CD4-positive, alpha-beta T cell (primary cell): ENCODE measurements around the gene AHNAK. TPM values are rescaled to one million over a fixed set of nuclear protein-coding genes. Genes with fewer than 3 reads are reported as not detected.

Experiments
- ATAC-seq: fragments of 200-7000 bp; cut with Tn5 transposase; one replicate; pipeline ENCODE4 v1.10.0; 2022; ENCODE audit warnings: mild to moderate bottlenecking; ENCODE audit not compliant: poor library complexity
- CTCF ChIA-PET: fragments of 350-600 bp; sonication (Branson Sonifier 250); formaldehyde crosslinking; loops from one replicate; lab custom pipeline; 2021; ENCODE audit warnings: antibody characterized with exemption, inconsistent platforms; lab: Charles Lee
- POLR2A ChIA-PET: fragments of 350-600 bp; sonication (Branson Sonifier 250); formaldehyde crosslinking; loops from one replicate; lab custom pipeline; 2021; ENCODE audit warnings: antibody characterized with exemption, inconsistent platforms; lab: Charles Lee
- DNase-seq, 14 experiments: peaks; one replicate each; pipeline ENCODE4 v3.0.0-alpha.2; 2013 to 2020; ENCODE audit warnings: mixed read lengths in 2 of 14
- H3K27ac ChIP-seq, 2 donors: one replicate each; pipeline versions ENCODE4 v1.5.1 to v1.7.0; 2013; ENCODE audit warnings: low read length in 2 of 2, low read depth in 1 of 2, mild to moderate bottlenecking in 1 of 2
- H3K27me3 ChIP-seq, 2 experiments: 1 replicate in 1 of 2; 2 replicates in 1 of 2; pipeline versions ENCODE4 v1.6.1 to v1.7.0; 2013; ENCODE audit warnings: low read length in 2 of 2, control low read depth in 1 of 2, mild to moderate bottlenecking in 1 of 2, moderate library complexity in 1 of 2; ENCODE audit not compliant: insufficient read depth in 2 of 2, control insufficient read depth in 1 of 2
- H3K36me3 ChIP-seq: one replicate; pipeline ENCODE4 v1.6.1; 2013; ENCODE audit warnings: low read length, control low read depth; ENCODE audit not compliant: insufficient read depth
- H3K4me1 ChIP-seq: one replicate; pipeline ENCODE4 v1.6.1; 2013; ENCODE audit warnings: low read length, control low read depth; ENCODE audit not compliant: insufficient read depth
- H3K4me3 ChIP-seq: one replicate; pipeline ENCODE4 v1.5.1; 2013; ENCODE audit warnings: mild to moderate bottlenecking, low read length, moderate library complexity
- H3K9me3 ChIP-seq, 2 experiments: 1 replicate in 1 of 2; 2 replicates in 1 of 2; pipeline versions ENCODE4 v1.6.1 to v1.7.0; 2013; ENCODE audit warnings: low read length in 2 of 2, mild to moderate bottlenecking in 2 of 2, control low read depth in 1 of 2, moderate library complexity in 1 of 2; ENCODE audit not compliant: control insufficient read depth in 1 of 2, insufficient read depth in 1 of 2
- H3K27ac Mint-ChIP-seq: one replicate; pipeline ENCODE4 v1.8.0; 2020; ENCODE audit warnings: mixed read lengths
- H3K27me3 Mint-ChIP-seq: one replicate; pipeline ENCODE4 v1.8.0; 2021; ENCODE audit warnings: mixed read lengths
- H3K36me3 Mint-ChIP-seq: one replicate; pipeline ENCODE4 v1.8.0; 2021; ENCODE audit warnings: low read depth, mixed read lengths
- H3K4me1 Mint-ChIP-seq: one replicate; pipeline ENCODE4 v1.8.0; 2021; ENCODE audit warnings: low read depth, mixed read lengths
- H3K4me3 Mint-ChIP-seq: one replicate; pipeline ENCODE4 v1.8.0; 2020; ENCODE audit warnings: mild to moderate bottlenecking, mixed read lengths
- H3K9me3 Mint-ChIP-seq: one replicate; pipeline ENCODE4 v1.8.0; 2020; ENCODE audit warnings: mixed read lengths
- CTCF ChIP-seq: fragments of 200-600 bp; IDR thresholded peaks from one replicate; pipeline ENCODE4 v1.8.0; 2022; ENCODE audit warnings: antibody characterized with exemption, mild to moderate bottlenecking
- intact Hi-C, 2 experiments: fragments of 100-400 bp; cut with DNase I in 1 of 2; cut with micrococcal nuclease in 1 of 2; formaldehyde crosslinking; loops; one replicate each; pipeline versions ENCODE4 v1.15.1 to v1.9.0; 2023 to 2025; cut with DNase I, micrococcal nuclease
- total RNA-seq, 174 experiments: library from RNA in 2 of 174; stranded (reverse) in 2 of 174; gene quantifications; one replicate each; pipeline ENCODE4 v1.2.3 and lab custom pipeline; 2021 to 2026

Gene AHNAK
- total RNA-seq, 2 experiments from 2014 or later = 320 to 332 TPM

GRCh38 chr11:62569611-62570010 lies 23.0 kb upstream of the AHNAK start:
- Mint-ChIP-seq H3K27me3 (no peaks in the 10 kb centered on the region), H3K4me3 (peak overlapping the region; percentile 18), H3K4me1 (peaks cover 60% of the 10 kb centered on the region), H3K9me3 (no peaks in the 10 kb centered on the region), H3K27ac (peak overlapping the region; percentile 28), H3K36me3 (peaks cover 88% of the 10 kb centered on the region)
- Histone ChIP-seq H3K4me3 (no peak overlapping the region), H3K9me3 (no peaks in the 10 kb centered on the region), H3K4me1 (peaks cover 46% of the 10 kb centered on the region), H3K36me3 (peaks cover 71% of the 10 kb centered on the region), H3K27me3 (no peaks in the 10 kb centered on the region), H3K27ac (no peak overlapping the region)
- POLR2A ChIA-PET = interaction anchor here (0.6 to 1.3 kb wide), 3 partner anchors 21 to 95 kb away, joined by 3 to 4 read pairs (median 3); partner anchors contain the start of genes C11orf98, CSKMT and TUT1
- no peak for ATAC-seq
- TF ChIP-seq CTCF = no peak
- CTCF ChIA-PET = interaction anchor here (1.0 to 1.3 kb wide), 2 partner anchors 9 to 145 kb away, joined by 3 read pairs; no protein-coding TSS in a partner anchor
- intact Hi-C loops = no loop called here
- DNase-seq = no peak

GRCh38 chr11:62567018-62567633 lies 20.5 kb upstream of the AHNAK start:
- H3K4me3 Mint-ChIP-seq = no peak overlapping the region
- ATAC-seq (no peak), DNase-seq (no peak)
- CTCF ChIA-PET = interaction anchor here (2.4 kb wide), 1 partner anchor 24 kb away, joined by 11 read pairs; no protein-coding TSS in a partner anchor
- peaks cover 86% of the 10 kb centered on the region for H3K36me3 ChIP-seq
- H3K27me3 Mint-ChIP-seq = no peaks in the 10 kb centered on the region
- H3K4me1 Mint-ChIP-seq = peaks cover 40% of the 10 kb centered on the region
- no peak for TF ChIP-seq CTCF
- intact Hi-C loops = no loop called here
- H3K9me3 ChIP-seq = no peaks in the 10 kb centered on the region
- peaks cover 29% of the 10 kb centered on the region for H3K4me1 ChIP-seq
- peaks cover 82% of the 10 kb centered on the region for H3K36me3 Mint-ChIP-seq
- no peaks in the 10 kb centered on the region for H3K9me3 Mint-ChIP-seq
- no peak overlapping the region for H3K27ac ChIP-seq
- H3K4me3 ChIP-seq = no peak overlapping the region
- H3K27me3 ChIP-seq = no peaks in the 10 kb centered on the region
- POLR2A ChIA-PET = interaction anchor here (1.2 kb wide), 1 partner anchor 23 kb away, joined by 3 read pairs; no protein-coding TSS in a partner anchor
- H3K27ac Mint-ChIP-seq = no peak overlapping the region

- no peak for ATAC-seq
- no peak overlapping the region for H3K4me3 ChIP-seq
- Mint-ChIP-seq H3K4me3 (no peak overlapping the region), H3K27me3 (no peaks in the 10 kb centered on the region), H3K4me1 (peaks cover 37% of the 10 kb centered on the region), H3K36me3 (peaks cover 80% of the 10 kb centered on the region), H3K9me3 (no peaks in the 10 kb centered on the region), H3K27ac (peak overlapping the region; percentile 8)
- no peaks in the 10 kb centered on the region for H3K27me3 ChIP-seq
- H3K27ac ChIP-seq = no peak overlapping the region
- intact Hi-C loops = no loop called here
- ChIA-PET CTCF (interaction anchor here (1.2 to 12.2 kb wide), 3 partner anchors 23 to 142 kb away, joined by 4 to 92 read pairs (median 11); no protein-coding TSS in a partner anchor), POLR2A (interaction anchor here (1.5 kb wide), 1 partner anchor 99 kb away, joined by 3 read pairs; the partner anchor contains the start of genes C11orf98 and CSKMT)
- TF ChIP-seq CTCF = no peak
- no peak for DNase-seq
- H3K9me3 ChIP-seq = no peaks in the 10 kb centered on the region
- H3K36me3 ChIP-seq = peaks cover 82% of the 10 kb centered on the region
- H3K4me1 ChIP-seq = peaks cover 24% of the 10 kb centered on the region
These were observed 19.6 kb upstream of the AHNAK start for GRCh38 chr11:62566247-62566646.
